Measurements from ENCODE around the gene HYDIN.

HYDIN gene

DNA sequence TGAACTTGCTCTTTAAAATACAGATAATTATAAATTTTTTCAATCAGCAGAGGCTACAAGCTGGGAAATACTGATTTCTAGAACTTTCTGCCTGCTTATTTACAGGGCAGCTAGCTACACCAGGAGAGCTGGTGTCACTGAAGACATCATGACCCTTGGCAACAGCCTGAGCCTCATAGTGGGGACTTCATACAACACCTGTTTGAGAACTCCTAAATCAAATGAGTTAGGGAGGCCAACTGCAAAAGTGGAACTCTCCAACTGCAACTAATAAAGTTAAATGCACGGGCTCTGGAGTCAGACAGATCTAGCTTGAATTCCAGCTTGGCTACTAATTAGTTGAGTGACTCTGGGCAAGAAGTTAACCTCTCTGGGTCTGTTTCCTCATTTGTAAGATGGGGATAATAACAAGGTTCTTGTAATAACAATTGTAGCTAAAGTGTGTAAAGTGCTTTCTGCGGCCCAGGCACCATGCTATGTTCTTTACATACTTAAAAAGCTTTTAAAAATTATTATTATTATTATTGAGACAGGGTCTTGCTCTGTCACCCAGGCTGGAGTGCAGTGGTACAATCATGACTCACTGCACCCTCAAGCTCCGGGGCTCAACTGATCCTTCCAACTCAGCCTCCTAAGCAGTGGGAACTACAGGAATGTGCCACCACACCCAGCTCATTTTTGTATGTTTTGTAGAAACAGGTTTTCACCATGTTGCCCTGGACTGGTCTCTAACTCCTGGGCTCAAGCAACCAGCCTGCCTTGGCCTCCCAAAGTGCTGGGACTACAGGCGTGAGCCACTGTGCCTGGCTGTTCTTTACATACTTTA, 462.9 kb downstream of the HYDIN start:
- DNase-seq (ENCODE audit: low spot score) = no peak

DNA sequence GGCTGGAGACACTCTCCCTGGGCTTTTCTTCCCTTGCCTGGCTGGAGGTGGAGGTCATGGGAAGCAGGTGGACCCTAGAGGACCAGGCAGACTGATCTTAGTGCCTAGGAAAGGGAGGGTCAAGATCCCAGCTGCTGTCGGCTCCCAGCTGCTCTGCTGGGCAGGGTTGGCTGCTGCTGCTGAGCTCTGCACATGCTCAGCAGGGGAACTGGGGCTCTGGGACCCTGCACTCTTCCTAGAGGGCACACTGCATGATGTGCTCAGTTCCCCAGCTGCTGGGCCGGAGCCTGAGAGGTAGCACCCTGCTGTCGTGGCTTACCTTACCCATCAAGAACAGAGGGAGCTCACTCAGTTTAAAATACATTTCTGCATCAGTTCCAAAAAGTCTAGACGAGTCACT, 463.9 kb downstream of the HYDIN start:
- DNase-seq (ENCODE audit: low spot score) = no peak

- DNase-seq (ENCODE audit: low spot score) = no peak
Measured at GRCh38 chr16:70766176-70766575, 464.3 kb downstream of the HYDIN start.

DNA sequence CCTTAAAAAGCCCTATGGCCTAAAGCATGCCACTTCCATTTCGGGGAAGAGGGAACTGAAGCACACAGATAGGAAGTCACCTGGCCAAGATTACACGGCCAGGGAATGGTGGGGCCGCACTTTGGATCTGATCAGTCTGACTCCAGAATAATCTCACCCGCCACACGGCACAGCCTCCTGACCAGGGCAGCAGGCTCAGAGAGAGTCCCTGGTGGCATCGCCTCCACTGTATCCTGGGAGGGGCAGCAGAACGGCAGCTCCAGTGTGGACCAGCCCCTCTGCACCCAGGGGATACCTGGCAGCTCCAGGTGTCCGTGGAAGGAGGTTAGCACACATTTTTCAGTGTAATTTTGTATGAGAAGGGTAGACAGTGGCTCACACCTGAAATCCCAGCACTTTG, 465.0 kb downstream of the HYDIN start:
- DNase-seq (ENCODE audit: low spot score) = no peak

- no peak for DNase-seq (ENCODE audit: low spot score)
Measured at GRCh38 chr16:70764632-70765031, 465.9 kb downstream of the HYDIN start.

GRCh38 chr16:70760221-70760620, 470.3 kb downstream of the HYDIN start:
- DNase-seq (ENCODE audit: low spot score) = no peak

- no peak for DNase-seq (ENCODE audit: low spot score)
Measured at GRCh38 chr16:70759666-70760065, 470.9 kb downstream of the HYDIN start.

GRCh38 chr16:70758786-70759185, 471.7 kb downstream of the HYDIN start:
- DNase-seq (ENCODE audit: low spot score) = no peak

Small RNA genes within 50 kb of the gene (small RNA-seq; reads per million reads assigned to genes)
- 0 reads per million in 2 experiments for gene RNU6ATAC25P
